ENCODE measurements around the gene DNAH8. TPM values are rescaled to one million over a fixed set of nuclear protein-coding genes. Genes with fewer than 3 reads are reported as not detected.
"Not testable (repeated sequence)": the region's sequence is repeated elsewhere in the genome, so short reads cannot be mapped to it uniquely, and the experiment has no call there.

Gene DNAH8
- total RNA-seq, 1 experiment from 2014 or later: not detected

DNA sequence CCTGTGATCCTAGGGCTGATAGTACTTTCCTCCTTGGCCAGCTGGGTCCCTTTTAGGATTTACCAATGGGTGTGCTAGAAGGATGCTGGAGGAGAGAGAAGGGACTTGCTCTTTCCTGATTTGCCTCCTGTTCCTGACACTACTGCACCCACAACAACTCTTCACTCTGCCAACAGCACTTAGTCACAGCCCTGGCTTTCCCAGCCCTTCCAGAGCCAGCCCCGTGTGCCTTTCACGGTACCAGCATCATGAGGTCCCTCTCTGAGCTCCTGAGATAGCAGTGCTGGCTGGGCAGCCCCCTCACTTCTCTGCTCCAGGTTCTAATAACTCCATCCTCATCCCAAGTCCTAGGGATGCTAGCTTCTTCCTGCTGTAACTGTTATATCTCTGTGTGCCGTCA is 80.9 kb downstream of the DNAH8 start:
- DNase-seq (ENCODE audit: extremely low read depth, low read depth): no peak

DNA sequence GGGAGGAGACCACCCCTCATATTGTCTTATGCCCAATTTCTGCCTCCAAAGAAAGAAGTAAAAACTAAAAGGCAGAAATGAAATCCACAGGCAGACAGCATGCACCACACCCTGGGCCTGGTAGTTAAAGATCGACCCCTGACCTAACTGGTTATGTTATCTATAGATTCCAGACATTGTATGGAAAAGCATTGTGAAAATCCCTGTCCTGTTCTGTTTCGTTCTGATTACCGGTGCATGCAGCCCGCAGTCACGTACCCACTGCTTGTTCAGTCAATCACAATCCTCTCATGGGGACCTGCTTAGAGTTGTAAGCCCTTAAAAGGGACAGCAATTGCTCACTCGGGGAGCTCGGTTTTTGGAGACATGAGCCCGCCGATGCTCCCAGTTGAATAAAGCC is 81.3 kb downstream of the DNAH8 start:
- not testable (repeated sequence) for DNase-seq (ENCODE audit: extremely low read depth, low read depth)

DNA sequence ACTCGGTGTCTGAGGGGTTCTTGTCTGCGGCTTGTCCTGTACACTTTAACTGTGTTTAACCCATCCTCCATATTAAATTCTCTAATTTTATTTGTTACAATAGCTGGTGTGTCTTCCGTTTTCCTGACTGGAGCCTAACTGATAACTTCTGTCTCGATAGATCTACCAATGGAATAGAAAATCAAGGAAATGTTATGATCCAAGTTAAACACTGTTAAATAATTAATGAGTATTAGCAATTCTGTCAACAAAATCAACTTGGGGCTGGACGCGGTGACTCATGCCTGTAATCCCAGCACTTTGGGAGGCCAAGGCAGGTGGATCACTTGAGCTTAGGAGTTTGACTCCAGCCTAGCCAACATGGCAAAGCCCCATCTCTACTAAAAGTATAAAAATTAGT is 81.7 kb downstream of the DNAH8 start:
- no peak for DNase-seq (ENCODE audit: extremely low read depth, low read depth)

- no peak for DNase-seq (ENCODE audit: extremely low read depth, low read depth)
Measured at GRCh38 chr6:38797391-38797790, 82.3 kb downstream of the DNAH8 start.

DNA sequence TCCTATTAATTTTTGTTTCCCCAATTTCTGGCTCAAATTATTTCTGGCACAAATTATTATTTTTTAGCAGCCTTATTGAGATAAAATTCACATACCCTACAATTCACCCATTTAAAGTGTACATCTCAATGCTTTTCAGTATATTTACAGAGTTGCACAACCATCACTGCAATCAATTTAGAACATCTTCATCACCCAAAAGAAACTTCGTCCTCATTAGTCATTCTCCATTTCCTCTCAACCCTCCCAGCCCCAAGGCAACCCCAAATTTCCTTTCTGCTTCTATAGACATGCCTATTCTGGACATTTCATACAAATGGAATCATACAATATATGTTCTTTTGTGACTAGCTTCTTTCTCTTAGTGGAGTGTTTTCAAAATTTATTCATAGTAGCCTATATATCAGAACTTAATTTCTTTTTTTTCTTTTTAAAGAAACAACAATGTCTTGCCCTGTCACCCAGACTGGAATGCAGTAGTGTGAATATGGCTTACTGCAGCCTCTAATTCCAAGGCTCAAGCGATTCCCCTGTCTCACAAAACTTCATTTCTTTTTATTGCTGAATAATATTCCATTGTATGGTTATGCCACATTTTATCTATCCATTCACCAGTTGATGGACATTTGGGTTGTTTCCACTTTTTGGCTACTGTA is 84.5 kb downstream of the DNAH8 start:
- DNase-seq (ENCODE audit: extremely low read depth, low read depth): no peak

DNA sequence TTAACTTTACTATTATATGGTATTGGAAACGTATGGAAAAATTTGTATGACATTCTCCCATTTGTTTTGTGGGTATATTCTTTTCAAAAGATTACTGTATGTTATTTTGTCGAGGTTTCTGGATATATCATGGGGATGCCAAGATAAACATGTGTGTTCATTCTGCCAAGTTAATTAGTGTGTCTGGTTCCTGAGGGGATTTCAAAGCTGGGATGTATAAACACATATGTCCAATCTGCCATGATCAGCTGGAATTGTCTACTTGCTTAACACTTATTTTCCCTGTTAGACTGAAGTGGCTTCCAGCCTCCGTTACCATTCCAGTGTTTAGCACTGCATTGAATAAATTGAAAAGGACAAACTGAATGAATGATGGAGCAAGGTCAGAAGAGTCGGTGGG is 86.2 kb downstream of the DNAH8 start:
- no peak for DNase-seq (ENCODE audit: extremely low read depth, low read depth)

DNA sequence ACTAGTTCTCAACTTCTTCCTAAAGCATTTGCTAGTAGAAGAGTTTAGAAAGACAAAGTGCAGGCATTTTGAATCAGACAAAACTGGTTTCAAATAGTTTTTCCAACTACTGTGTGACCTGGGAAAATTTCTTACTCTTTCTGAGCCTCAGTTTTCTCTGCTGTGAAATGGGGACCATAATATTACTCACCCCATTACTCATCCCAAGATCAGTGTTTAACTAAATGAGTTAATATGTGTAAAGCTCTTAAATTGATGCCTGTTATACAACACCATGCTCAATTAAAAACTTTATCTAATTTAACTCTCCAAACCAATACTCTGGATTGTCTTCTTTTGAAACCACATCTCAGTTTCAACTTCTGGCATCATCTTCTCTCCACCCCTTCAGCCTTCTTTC is 87.4 kb downstream of the DNAH8 start:
- DNase-seq (ENCODE audit: extremely low read depth, low read depth): no peak

GRCh38 chr6:38803129-38803528 is 88.0 kb downstream of the DNAH8 start:
- no peak for DNase-seq (ENCODE audit: extremely low read depth, low read depth)

GRCh38 chr6:38804358-38804757 is 89.2 kb downstream of the DNAH8 start:
- DNase-seq (ENCODE audit: extremely low read depth, low read depth): no peak

- no peak for DNase-seq (ENCODE audit: extremely low read depth, low read depth)
Measured at GRCh38 chr6:38805127-38805655, 90.1 kb downstream of the DNAH8 start.

DNA sequence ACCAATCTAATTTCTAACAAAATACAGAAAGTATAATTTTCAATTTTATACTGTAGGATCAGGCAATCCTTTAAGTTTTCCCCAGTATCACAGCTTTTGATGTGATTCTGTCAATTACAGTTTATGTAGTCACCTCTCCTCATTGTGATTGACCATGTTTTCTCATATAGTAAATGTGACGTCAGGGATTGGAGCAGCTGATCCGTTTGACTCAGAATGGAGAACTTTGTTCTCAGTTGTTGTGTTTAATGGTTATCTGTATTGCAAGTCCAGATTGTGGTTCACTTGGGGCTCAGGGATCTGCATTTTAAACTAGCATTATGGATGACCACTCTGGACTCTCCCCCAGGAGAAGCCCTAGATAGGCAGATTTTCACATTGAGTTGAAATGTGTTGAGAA is 90.6 kb downstream of the DNAH8 start:
- no peak for DNase-seq (ENCODE audit: extremely low read depth, low read depth)

DNA sequence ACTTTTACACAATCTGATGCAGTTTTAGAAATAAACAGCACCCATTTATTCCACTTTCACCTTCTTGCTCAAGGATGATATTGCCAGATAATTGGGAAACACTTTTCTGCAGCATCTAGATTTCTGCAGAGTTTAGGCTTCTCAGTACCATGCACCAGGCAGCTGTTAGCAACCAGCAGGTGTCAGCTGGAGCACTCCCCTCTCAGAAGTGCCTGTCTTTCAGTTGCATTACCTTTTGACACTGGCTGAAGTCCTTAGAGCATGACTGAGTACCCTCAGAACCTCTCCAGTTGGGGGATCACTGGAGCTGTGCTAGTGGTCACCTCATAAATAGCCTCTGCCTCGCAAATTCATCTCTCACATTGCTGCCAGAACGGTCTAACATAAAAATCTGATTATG is 91.2 kb downstream of the DNAH8 start:
- no peak for DNase-seq (ENCODE audit: extremely low read depth, low read depth)

DNA sequence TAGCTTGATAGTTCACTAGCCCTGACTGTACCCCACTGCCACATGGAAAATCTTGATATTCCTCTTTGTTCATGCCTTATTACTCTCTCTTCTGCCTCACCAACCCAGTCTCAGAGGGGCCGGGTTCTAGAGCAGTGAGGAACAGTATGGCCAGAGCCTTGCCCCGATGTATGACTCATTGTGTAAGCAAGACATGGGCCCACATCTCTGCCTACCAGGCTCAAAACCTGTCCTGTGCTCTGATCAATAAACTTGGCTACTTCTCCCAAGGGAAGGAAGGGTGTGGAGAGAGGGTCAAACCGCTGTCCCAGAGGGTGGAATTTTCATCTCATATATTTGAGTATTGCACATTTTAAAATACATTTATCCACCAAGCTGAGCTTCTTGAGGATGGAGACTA is 91.7 kb downstream of the DNAH8 start:
- DNase-seq (ENCODE audit: extremely low read depth, low read depth): no peak

- no peak for DNase-seq (ENCODE audit: extremely low read depth, low read depth)
Measured at GRCh38 chr6:38808039-38808438, 92.9 kb downstream of the DNAH8 start.

GRCh38 chr6:38813041-38813823 is 98.1 kb downstream of the DNAH8 start:
- no peak for DNase-seq (ENCODE audit: extremely low read depth, low read depth)

DNA sequence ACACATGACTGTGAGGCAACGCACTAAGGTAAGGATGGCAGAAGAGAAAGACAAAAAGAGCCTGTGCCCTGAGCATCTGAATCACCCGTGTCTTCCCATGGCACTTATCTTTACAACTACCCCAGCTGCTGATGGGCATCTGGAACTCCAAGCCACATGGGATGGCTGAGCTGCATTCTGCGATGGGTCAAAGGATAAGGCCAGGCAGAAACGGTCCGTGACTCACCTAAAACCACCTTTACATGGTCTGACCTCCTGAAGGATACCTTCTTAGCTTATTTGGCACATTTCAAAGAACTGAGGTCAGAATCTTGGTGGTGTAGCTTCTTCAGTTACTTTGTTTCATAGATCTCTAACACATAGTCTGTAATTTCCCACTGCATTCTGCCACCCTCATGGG is 99.7 kb downstream of the DNAH8 start:
- DNase-seq (ENCODE audit: extremely low read depth, low read depth): no peak

DNA sequence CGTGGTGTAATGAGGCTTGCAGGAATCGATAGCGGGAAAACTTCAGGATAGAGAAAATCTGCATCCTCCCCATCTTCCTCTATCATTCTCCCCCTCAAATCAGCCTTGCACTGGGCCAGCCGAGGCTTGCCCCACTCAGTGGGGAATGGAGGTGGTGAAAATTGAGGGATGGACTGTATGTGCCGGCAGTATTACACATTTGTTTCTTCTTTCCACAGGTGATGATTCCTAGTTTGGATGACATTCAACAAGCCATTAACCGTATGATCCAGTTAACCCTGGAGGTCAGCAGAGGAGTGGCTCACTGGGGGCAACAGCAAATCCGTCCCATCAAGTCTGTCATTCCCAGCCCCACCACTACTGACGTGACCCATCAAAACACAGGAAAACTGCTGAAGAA is 100.1 kb downstream of the DNAH8 start:
- no peak for DNase-seq (ENCODE audit: extremely low read depth, low read depth)

DNA sequence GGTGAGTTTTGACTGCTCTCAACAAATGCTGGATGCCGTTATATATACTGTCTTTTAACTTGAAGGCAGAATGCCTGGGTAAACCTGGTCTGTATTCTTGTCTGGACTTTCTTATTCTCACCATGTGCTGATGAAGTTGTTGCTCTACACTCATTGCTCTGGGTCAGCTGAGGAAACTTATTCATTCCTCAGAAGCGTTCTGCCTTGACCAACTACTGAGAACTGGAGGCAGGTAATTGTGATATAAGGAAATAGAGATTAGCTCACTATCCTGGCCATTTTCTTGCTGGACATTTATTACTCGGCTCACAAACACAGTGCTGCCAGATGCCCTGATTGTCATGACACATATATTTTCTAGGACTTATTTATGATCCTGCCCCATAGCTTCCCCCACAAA is 103.6 kb downstream of the DNAH8 start:
- DNase-seq (ENCODE audit: extremely low read depth, low read depth): no peak

DNA sequence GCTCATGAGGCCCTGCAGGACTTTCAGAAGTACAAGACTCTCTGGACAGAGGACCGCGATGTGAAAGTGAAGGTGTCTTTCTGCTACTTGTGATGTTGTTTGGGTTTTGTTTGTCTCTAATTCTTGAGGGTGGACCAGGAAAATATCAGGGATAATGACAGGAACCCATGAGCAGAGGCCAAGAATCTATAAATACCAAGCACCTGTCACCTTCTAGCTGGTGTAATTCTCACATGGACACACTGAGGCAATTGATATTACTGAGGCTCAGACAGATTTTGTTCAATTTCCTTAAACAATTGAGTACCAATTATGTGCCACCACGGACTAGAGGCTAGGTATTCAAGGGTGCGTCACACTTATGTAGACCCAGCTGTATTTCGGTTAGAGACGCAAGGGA is 107.9 kb downstream of the DNAH8 start:
- DNase-seq (ENCODE audit: extremely low read depth, low read depth): no peak

DNA sequence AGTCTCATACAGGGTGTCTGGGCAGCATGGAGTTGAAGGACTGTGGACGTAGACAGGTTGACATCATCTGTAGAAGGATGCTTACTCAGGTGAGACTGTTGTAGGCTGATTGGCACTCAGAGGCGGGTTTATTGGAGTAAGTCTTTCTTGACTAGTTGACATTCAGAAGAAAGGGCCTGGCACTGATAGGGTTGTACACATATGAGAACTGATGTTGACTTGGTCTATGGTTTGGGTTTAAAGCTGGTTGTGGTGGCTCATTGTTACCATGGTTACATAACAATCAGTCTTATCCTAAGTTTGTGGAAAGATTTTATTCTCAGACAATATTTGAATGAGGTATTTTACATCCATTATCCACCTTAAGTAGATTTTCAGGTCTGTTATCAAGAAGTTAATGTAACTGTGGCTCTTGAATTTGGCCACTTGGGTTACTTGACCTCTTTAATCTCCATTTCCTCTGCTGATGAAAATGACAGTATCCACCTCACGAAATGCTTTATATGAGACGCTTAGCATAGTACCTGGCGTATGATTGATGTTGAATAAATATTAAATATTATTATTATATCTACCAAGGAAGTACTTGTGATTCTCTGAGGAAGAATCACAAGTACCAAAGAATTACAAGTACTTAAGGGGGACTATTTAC is 109.3 kb downstream of the DNAH8 start:
- no peak for DNase-seq (ENCODE audit: extremely low read depth, low read depth)

GRCh38 chr6:38827024-38827423 is 111.9 kb downstream of the DNAH8 start:
- DNase-seq (ENCODE audit: extremely low read depth, low read depth): no peak

DNA sequence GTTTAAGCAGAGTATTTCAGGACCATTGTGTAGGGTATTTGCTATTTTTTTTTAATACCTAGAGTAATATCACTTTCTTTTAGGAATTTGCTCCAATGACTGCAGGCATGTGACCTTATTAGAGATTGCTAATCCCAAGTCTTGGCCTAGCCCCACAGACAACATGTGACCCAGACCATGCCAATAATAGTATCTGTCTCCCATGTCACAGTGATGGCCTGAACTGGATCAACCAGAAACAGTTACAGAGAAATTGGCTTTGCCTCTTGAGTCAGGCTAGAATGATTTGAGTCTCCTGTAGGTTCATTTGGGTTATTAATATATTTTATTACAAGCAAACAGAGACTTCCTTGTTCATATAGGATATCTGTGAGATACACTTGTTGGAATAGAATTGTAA is 116.8 kb downstream of the DNAH8 start:
- no peak for DNase-seq (ENCODE audit: extremely low read depth, low read depth)

Measured in NCI-H460 (cell line).